Activated CD8-positive, alpha-beta memory T cell treated with anti-CD3 and anti-CD28 coated beads, Interleukin-2, amount 50 U/mL, for 24 hours (primary cell): ENCODE results near the gene SDHAF2.
"Not testable (repeated sequence)": the region's sequence is repeated elsewhere in the genome, so short reads cannot be mapped to it uniquely, and the experiment has no call there.

Experiments used
- DNase-seq: peaks from one replicate; pipeline ENCODE4 v3.0.0-alpha.2; 2020; ENCODE audit errors: extremely low read depth

Gene SDHAF2

GRCh38 chr11:61429691-61430582, at the start of gene SDHAF2, which contains the start of gene CPSF7:
Gene SDHAF2 (plus strand): TSS chr11:61430124. CDS start chr11:61430147, 23 bp downstream.
Gene CPSF7 (minus strand): TSS chr11:61429975. CDS start chr11:61429235, 740 bp downstream.
- peak; percentile 91 for DNase-seq

DNA sequence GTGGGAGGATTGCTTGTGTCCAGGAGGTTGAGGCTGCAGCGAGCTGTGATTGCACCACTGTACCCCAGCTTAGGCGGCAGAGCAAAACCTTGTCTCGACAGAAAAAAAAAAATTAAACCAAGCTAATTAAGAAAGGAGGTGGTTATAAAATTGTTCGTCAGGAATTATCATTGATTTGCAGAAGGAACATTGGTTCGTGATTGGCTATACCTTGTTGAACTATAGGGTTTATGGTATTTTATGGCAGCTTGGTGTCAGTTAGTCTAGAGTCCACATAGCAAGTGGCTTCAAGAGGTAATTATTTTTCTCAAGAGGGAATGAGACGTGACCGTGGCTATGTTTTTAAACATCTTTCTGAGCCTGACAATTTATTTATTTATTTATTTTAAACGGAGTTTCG, 49.0 kb upstream of the SDHAF2 start:
- DNase-seq = no peak

DNA sequence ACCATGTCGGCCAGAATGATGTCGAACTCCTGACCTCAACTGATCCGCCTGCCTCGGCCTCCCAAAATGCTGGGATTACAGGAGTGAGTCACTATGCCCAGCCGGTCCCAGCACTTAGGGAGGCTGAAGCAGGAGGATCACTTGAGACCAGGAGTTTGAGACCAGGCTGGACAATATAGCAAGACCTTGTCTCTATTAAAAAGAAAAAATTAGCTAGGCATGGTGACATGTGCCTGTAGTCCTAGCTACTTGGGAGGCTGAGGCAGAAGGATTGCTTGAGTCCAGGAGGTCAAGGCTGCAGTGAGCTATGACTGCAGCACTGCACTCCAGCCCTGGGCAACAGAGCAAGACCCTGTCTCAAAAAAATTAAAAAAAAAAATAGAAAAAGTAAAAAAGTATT, 46.1 kb upstream of the SDHAF2 start:
- DNase-seq = not testable (repeated sequence)

- no peak for DNase-seq
Measured at GRCh38 chr11:61384271-61385242, 45.4 kb upstream of the SDHAF2 start.

- no peak for DNase-seq
Measured at GRCh38 chr11:61390161-61390560, 39.8 kb upstream of the SDHAF2 start.

DNA sequence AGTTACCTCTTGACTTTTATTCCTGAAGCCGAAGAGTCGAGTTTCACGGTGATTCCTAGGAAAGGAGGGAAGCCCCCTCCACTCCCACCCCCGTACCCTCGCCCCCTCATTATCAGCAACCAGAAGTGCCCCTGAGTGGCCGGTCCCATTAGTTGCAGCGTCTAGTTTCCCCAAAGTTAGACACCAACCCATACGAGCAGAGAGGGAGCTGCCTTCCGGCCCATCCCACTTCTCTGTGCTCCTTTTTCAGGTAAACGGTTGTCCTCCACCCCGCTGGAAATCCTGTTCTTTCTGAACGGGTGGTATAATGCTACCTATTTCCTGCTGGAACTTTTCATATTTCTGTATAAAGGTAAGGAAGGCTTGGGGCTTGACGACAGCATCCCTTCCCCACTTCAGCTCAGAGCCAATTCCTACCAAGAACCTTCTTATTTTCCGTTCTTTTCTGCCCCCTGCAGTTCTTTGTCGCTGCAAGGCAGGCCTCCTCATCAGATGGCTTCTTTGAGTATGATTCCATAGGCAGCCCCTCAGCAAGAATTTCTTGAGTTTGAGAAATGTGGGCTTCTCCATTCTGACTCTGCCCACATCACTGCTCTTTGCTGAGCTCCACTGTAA, 36.8 kb upstream of the SDHAF2 start:
- no peak for DNase-seq

GRCh38 chr11:61401173-61401572, 28.8 kb upstream of the SDHAF2 start:
- no peak for DNase-seq

- no peak for DNase-seq
Measured at GRCh38 chr11:61401573-61401972, 28.4 kb upstream of the SDHAF2 start.

- no peak for DNase-seq
Measured at GRCh38 chr11:61403658-61404057, 26.3 kb upstream of the SDHAF2 start.

GRCh38 chr11:61404103-61404502, 25.8 kb upstream of the SDHAF2 start:
- DNase-seq = no peak

GRCh38 chr11:61404641-61405040, 25.3 kb upstream of the SDHAF2 start:
- no peak for DNase-seq

GRCh38 chr11:61406067-61406466, 23.9 kb upstream of the SDHAF2 start:
- DNase-seq = no peak

DNA sequence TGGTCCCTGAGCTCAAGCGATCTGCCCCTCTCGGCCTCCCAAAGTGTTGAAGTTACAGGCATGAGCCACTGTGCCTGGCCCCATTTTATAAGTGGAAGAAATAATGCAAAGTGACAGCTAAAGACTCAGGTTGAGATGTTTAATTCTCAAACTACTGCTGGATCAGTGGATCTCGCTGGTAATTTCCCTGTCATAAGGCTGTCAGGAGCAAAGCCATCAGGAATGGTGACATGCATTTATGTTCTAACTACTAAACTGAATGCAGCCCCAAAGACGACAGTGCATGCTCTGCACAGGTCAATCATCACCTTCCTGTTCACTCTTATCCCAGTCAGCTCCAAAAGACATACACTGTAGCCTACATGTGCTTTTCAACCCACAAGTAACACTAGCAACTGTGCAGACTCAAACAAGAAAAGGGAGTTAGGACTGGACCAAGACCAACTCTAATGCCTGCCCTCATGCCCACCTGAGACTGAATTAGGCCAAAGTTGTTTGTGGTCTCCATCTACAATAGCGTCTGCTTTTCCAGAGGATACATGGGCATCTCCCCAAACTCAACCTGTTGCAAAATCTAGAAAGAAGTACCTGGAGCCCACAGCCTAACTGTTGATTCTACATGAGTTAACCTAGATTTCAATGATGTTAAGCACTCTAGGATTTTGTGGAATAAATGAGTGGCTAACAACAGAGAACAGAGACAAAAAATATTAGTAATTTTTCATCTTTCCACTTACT, 22.8 kb upstream of the SDHAF2 start:
- no peak for DNase-seq

- no peak for DNase-seq
Measured at GRCh38 chr11:61411589-61411988, 18.3 kb upstream of the SDHAF2 start.

DNA sequence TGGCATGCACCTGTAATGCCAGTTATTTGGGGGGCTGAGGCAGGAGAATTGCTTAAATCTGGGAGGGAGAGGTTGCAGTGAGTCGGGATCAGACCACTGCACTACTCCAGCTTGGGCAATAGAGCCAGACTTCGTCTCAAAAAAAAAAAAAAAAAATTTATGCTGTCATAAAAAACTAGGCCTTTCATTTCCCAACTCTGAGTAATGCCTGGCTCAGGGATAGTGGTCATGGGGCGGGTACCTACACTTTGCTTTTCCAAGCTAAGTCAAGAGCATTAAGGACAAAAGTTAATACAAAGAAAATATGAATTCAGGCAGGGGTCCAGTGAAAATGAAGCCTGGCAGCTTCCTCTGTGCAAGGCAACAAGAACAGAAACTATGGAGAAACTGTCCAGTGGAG, 16.4 kb upstream of the SDHAF2 start:
- no peak for DNase-seq

DNA sequence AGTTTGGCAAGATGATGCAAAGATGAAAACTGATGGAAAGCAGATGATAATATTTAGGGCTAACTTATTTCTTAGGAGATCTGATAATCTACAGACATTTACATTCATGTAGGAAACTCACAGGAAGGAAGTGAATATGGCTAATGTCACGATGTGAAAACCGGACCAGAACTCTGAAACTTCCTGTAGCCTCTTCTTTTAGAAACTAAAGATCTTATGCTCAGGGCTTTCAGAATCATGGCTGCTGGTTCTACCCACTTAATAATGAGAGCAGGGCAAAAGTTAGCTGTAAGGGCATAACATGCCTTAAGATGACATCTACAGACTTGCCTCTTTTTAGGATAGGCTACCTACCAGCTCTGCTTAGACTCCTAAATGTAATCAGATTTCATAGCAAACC, 15.4 kb upstream of the SDHAF2 start:
- DNase-seq = no peak

GRCh38 chr11:61415381-61415780, 14.5 kb upstream of the SDHAF2 start:
- DNase-seq = no peak

DNA sequence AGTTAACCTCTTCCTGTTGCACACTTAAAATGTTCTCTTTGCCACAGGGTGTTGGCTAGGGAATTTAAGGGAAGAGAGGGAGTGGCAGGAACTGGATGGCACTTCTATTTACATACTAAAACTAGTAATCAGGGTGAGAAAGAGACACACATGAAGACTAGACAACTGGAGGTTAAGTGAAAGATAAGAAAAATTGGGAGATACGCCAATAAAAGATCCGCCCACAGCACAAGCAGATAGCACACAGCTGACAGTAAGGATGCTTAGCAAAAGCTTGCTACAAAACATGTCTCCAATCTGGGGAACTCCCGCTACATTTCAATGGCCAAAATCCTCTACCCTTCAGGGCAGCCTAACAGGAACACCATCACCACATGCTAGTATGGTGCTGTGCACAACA, 13.0 kb upstream of the SDHAF2 start:
- no peak for DNase-seq

DNA sequence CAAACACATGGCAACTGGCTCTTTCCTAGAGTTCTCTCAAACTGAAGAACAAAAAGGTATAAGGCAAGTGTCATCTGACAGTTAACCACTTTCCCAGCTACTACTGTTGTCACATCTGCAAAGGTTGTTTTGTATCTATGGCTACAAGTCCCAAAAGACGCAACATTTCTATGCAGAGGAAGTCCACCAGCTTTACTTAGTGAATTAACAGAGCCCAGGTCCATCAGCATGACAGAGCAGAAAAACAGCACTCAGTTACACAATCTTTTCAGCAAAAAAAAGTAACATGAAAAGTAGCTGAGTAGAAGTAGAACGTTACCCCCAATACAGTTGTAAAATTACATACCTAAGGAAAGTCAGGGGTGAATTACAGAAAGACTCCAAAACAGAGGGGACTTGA, 12.3 kb upstream of the SDHAF2 start:
- DNase-seq = no peak

DNA sequence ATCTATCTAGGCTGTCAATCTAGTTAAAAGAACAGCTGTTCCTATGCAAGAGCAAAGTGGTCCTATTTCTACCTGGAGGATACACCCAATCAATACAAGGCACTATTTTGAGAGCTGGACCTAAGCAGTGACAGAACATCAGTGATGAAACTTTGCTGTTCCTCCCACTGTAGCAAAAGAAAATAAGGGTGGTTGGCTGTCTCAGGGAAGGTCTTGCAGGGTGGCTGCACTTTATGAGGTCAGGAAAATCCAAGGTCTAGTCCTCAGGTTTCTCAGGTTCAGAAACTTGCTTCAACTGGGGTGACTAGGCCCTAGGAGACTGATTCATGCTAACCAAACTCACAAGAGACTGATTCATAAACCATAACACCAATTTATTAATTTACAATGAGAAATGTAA, 11.8 kb upstream of the SDHAF2 start:
- DNase-seq = no peak

DNA sequence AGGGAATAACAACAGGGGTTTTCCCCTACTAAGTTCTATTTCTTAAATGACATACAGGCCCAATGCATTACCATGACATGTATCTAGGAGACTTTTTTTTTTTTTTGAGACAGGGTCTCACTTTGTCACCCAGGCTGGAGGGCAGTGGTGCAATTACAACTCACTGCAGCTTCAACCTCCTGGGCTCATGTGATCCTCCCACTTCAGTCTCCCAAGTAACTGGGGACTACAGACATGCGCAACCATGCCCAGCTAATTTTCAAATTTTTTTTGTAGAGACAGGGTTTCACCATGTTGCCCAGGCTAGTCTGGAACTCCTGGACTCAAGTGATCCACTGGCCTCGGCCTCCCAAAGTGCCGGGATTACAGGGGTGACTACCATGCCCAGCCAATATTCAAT, 7.7 kb upstream of the SDHAF2 start:
- DNase-seq = no peak
